ENCODE measurements around the gene NID2.

The NID2 gene

GRCh38 chr14:52054678-52055077, 14.2 kb downstream of the NID2 start:
- peaks cover 0 to 77% (median 26%) of the 10 kb centered on the region in 11 experiments; a peak in 13 of 22 replicates for H3K36me3 ChIP-seq
- peak overlapping the region in 5 of 11 experiments; percentile 10 to 82 (median 73); a peak in 7 of 22 replicates for H3K27ac ChIP-seq
- peaks cover 19 to 58% (median 52%) of the 10 kb centered on the region in 10 experiments for H3K4me1 ChIP-seq

GRCh38 chr14:52053044-52053443, 15.8 kb downstream of the NID2 start:
- peak overlapping the region; percentile 33 to 84 (median 75); a peak in 20 of 22 replicates for H3K4me2 ChIP-seq
- H3K36me3 ChIP-seq, result peaks cover 0 to 65% (median 10%) of the 10 kb centered on the region in 11 experiments; a peak in 12 of 22 replicates
- peak overlapping the region in 7 of 11 experiments; percentile 10 to 82 (median 70); a peak in 11 of 22 replicates for H3K27ac ChIP-seq
- no peaks in the 10 kb centered on the region for H4K20me1 ChIP-seq
- TF ChIP-seq Cebpa-rat (IDR thresholded peaks at IDR 0.05), result no peak
- no peaks in the 10 kb centered on the region for H3K27me3 ChIP-seq
- H3K4me1 ChIP-seq, result peaks cover 19 to 74% (median 68%) of the 10 kb centered on the region in 10 experiments
- peak overlapping the region in 2 of 10 experiments; percentile 6 to 23; a peak in 2 of 20 replicates for H3K4me3 ChIP-seq
- H3K9ac ChIP-seq, result peak overlapping the region in 4 of 11 experiments; percentile 26 to 69 (median 57); a peak in 5 of 22 replicates
- 0 out of 22 replicates have a peak, but pooled peaks cover 0 to 6% (median 0%) of the 10 kb centered on the region in 11 experiments for H3K9me3 ChIP-seq (replicated peaks in 1 of 11)

More at GRCh38 chr14:52054678-52055077, 14.2 kb downstream of the NID2 start:
- Histone ChIP-seq H3K9me3 (replicated peaks in 1 of 11) (0 out of 22 replicates have a peak, but pooled peaks cover 0 to 6% (median 0%) of the 10 kb centered on the region in 11 experiments), H3K27me3 (no peaks in the 10 kb centered on the region), H3K9ac (peak overlapping the region in 1 of 11 experiments; percentile 69; a peak in 1 of 22 replicates), H3K4me2 (peak overlapping the region in 7 of 11 experiments; percentile 63 to 84 (median 78); a peak in 10 of 22 replicates), H3K4me3 (no peak overlapping the region), H4K20me1 (no peaks in the 10 kb centered on the region)
- no peak for TF ChIP-seq Cebpa-rat (IDR thresholded peaks at IDR 0.05)

GRCh38 chr14:52052288-52052943, 16.4 kb downstream of the NID2 start:
- peak overlapping the region in 4 of 11 experiments; percentile 26 to 69 (median 57); a peak in 6 of 22 replicates for H3K9ac ChIP-seq
- no peaks in the 10 kb centered on the region for H3K27me3 ChIP-seq
- 0 out of 22 replicates have a peak, but pooled peaks cover 0 to 6% (median 0%) of the 10 kb centered on the region in 11 experiments for H3K9me3 ChIP-seq (replicated peaks in 1 of 11)
- peaks cover 19 to 80% (median 74%) of the 10 kb centered on the region in 10 experiments for H3K4me1 ChIP-seq
- H3K27ac ChIP-seq, result peak overlapping the region in 7 of 11 experiments; percentile 10 to 82 (median 70); a peak in 12 of 22 replicates
- peaks cover 0 to 65% (median 8%) of the 10 kb centered on the region in 11 experiments; a peak in 12 of 22 replicates for H3K36me3 ChIP-seq
- peak overlapping the region in 2 of 10 experiments; percentile 6 to 23; a peak in 2 of 20 replicates for H3K4me3 ChIP-seq
- no peaks in the 10 kb centered on the region for H4K20me1 ChIP-seq
- peak overlapping the region; percentile 41 to 84 (median 75); a peak in 21 of 22 replicates for H3K4me2 ChIP-seq
- no peak for TF ChIP-seq Cebpa-rat (IDR thresholded peaks at IDR 0.05)

- peak overlapping the region in 6 of 11 experiments; percentile 45 to 82 (median 72); a peak in 12 of 22 replicates for H3K27ac ChIP-seq
- H3K9me3 ChIP-seq (replicated peaks in 1 of 11), result 0 out of 22 replicates have a peak, but pooled peaks cover 0 to under 1% (median 0%) of the 10 kb centered on the region in 11 experiments
- peak overlapping the region in 5 of 11 experiments; percentile 30 to 69 (median 64); a peak in 7 of 22 replicates for H3K9ac ChIP-seq
- no peaks in the 10 kb centered on the region for H3K27me3 ChIP-seq
- H4K20me1 ChIP-seq, result no peaks in the 10 kb centered on the region
- no peak for TF ChIP-seq Cebpa-rat (IDR thresholded peaks at IDR 0.05)
- peaks cover 0 to 63% (median 8%) of the 10 kb centered on the region in 11 experiments; a peak in 12 of 22 replicates for H3K36me3 ChIP-seq
- H3K4me1 ChIP-seq, result peaks cover 19 to 86% (median 80%) of the 10 kb centered on the region in 10 experiments
- H3K4me3 ChIP-seq, result 0 out of 20 replicates have a peak overlapping the region, but pooled peaks of 1 of the 10 experiments have one; percentile 23
- H3K4me2 ChIP-seq, result peak overlapping the region; percentile 41 to 84 (median 75); a peak in 19 of 22 replicates
Observed at GRCh38 chr14:52051871-52052270, 17.0 kb downstream of the NID2 start.

- Histone ChIP-seq H4K20me1 (no peaks in the 10 kb centered on the region), H3K27ac (peak overlapping the region in 8 of 11 experiments; percentile 3 to 82 (median 60); a peak in 15 of 22 replicates)
Observed at GRCh38 chr14:52051251-52051650, 17.6 kb downstream of the NID2 start.

GRCh38 chr14:52049721-52050588, 18.9 kb downstream of the NID2 start:
- H3K36me3 ChIP-seq, result peaks cover 0 to 49% (median 8%) of the 10 kb centered on the region in 11 experiments; a peak in 9 of 22 replicates
- peaks cover 28 to 100% (median 99%) of the 10 kb centered on the region in 10 experiments for H3K4me1 ChIP-seq
- H3K4me3 ChIP-seq, result no peak overlapping the region
- peak in 4 of 11 experiments; percentile 29 to 58 (median 42); a peak in 3 of 22 replicates for TF ChIP-seq Cebpa-rat (IDR thresholded peaks at IDR 0.05)
- H4K20me1 ChIP-seq, result no peaks in the 10 kb centered on the region
- H3K9ac ChIP-seq, result peak overlapping the region in 5 of 11 experiments; percentile 19 to 69 (median 64); a peak in 7 of 22 replicates
- H3K27ac ChIP-seq, result peak overlapping the region in 7 of 11 experiments; percentile 21 to 82 (median 70); a peak in 13 of 22 replicates
- H3K27me3 ChIP-seq, result no peaks in the 10 kb centered on the region
- no peaks in the 10 kb centered on the region for H3K9me3 ChIP-seq (replicated peaks in 1 of 11)
- H3K4me2 ChIP-seq, result peak overlapping the region in 10 of 11 experiments; percentile 6 to 84 (median 76); a peak in 18 of 22 replicates

More at GRCh38 chr14:52051251-52051650, 17.6 kb downstream of the NID2 start:
- Histone ChIP-seq H3K36me3 (peaks cover 0 to 56% (median 8%) of the 10 kb centered on the region in 11 experiments; a peak in 10 of 22 replicates), H3K4me3 (peak overlapping the region in 1 of 10 experiments; percentile 8; a peak in 2 of 20 replicates), H3K9ac (peak overlapping the region in 5 of 11 experiments; percentile 30 to 69 (median 64); a peak in 10 of 22 replicates), H3K4me1 (peaks cover 19 to 92% (median 86%) of the 10 kb centered on the region in 10 experiments), H3K9me3 (replicated peaks in 1 of 11) (no peaks in the 10 kb centered on the region), H3K4me2 (peak overlapping the region; percentile 41 to 84 (median 75); a peak in 21 of 22 replicates), H3K27me3 (no peaks in the 10 kb centered on the region)
- no peak for TF ChIP-seq Cebpa-rat (IDR thresholded peaks at IDR 0.05)

GRCh38 chr14:52049271-52049670, 19.6 kb downstream of the NID2 start:
- TF ChIP-seq Cebpa-rat (IDR thresholded peaks at IDR 0.05), result no peak
- H3K9ac ChIP-seq, result peak overlapping the region in 4 of 11 experiments; percentile 49 to 69 (median 65); a peak in 6 of 22 replicates
- peak overlapping the region in 7 of 11 experiments; percentile 39 to 82 (median 70); a peak in 12 of 22 replicates for H3K27ac ChIP-seq
- peak overlapping the region in 9 of 11 experiments; percentile 10 to 84 (median 76); a peak in 17 of 22 replicates for H3K4me2 ChIP-seq
- H3K27me3 ChIP-seq, result no peaks in the 10 kb centered on the region
- no peaks in the 10 kb centered on the region for H4K20me1 ChIP-seq
- no peak overlapping the region for H3K4me3 ChIP-seq
- H3K36me3 ChIP-seq, result peaks cover 0 to 42% (median 8%) of the 10 kb centered on the region in 11 experiments; a peak in 9 of 22 replicates
- H3K4me1 ChIP-seq, result peaks cover 35 to 100% (median 100%) of the 10 kb centered on the region in 10 experiments
- no peaks in the 10 kb centered on the region for H3K9me3 ChIP-seq (replicated peaks in 1 of 11)
